GM12873 (cell line): ENCODE measurements around the gene ARHGAP24.

ENCODE experiments used
- CTCF ChIP-seq: IDR thresholded peaks from 2 replicates; pipeline ENCODE4 v1.5.1; 2012; ENCODE audit warnings: low read depth, mild to moderate bottlenecking, moderate library complexity, low read length, control low read depth; ENCODE audit not compliant: insufficient read depth; ENCODE audit errors: missing control alignments

ARHGAP24 gene

GRCh38 chr4:85474818-85475630 lies at the start of gene ARHGAP24:
TSS of gene ARHGAP24 (plus strand) at chr4:85475150.
- TF ChIP-seq CTCF: no peak

- TF ChIP-seq CTCF: no peak
Observed at GRCh38 chr4:85426366-85426765, 48.6 kb upstream of the ARHGAP24 start.

GRCh38 chr4:85427123-85427522 lies 47.8 kb upstream of the ARHGAP24 start:
- TF ChIP-seq CTCF: no peak

GRCh38 chr4:85430226-85430625 lies 44.7 kb upstream of the ARHGAP24 start:
- TF ChIP-seq CTCF: no peak

GRCh38 chr4:85430697-85431096 lies 44.3 kb upstream of the ARHGAP24 start:
- TF ChIP-seq CTCF: no peak

GRCh38 chr4:85431156-85431555 lies 43.8 kb upstream of the ARHGAP24 start:
- no peak for TF ChIP-seq CTCF

- no peak for TF ChIP-seq CTCF
Observed at GRCh38 chr4:85431881-85432485, 43.0 kb upstream of the ARHGAP24 start.
